Fibroblast of lung (primary cell): ENCODE results near the gene PRAMEF10. TPM values are rescaled to one million over a fixed set of nuclear protein-coding genes. Genes with fewer than 3 reads are reported as not detected.
"Not testable (repeated sequence)": the region's sequence is repeated elsewhere in the genome, so short reads cannot be mapped to it uniquely, and the experiment has no call there.

Experiments used
- DNase-seq, 2 donors: peaks; one replicate each; pipeline versions ENCODE4 v3.0.0 to v3.0.0-alpha.2; 2010; ENCODE audit warnings: low read depth in 2 of 2
- H2AFZ ChIP-seq: 2 replicates; pipeline ENCODE4 v1.5.1; 2012; ENCODE audit warnings: low read length, control low read depth, inconsistent platforms
- H3K27ac ChIP-seq: 2 replicates; pipeline ENCODE4 v1.5.1; 2011; ENCODE audit warnings: low read length, control low read depth; ENCODE audit not compliant: insufficient read depth
- H3K27me3 ChIP-seq: 2 replicates; pipeline ENCODE4 v1.5.1; 2011; ENCODE audit warnings: mild to moderate bottlenecking, low read length; ENCODE audit not compliant: control insufficient read depth, insufficient read depth
- H3K36me3 ChIP-seq: 2 replicates; pipeline ENCODE4 v1.5.1; 2011; ENCODE audit warnings: low read length; ENCODE audit not compliant: control insufficient read depth, insufficient read depth
- H3K4me1 ChIP-seq: 2 replicates; pipeline ENCODE4 v1.5.1; 2011; ENCODE audit warnings: low read length; ENCODE audit not compliant: control insufficient read depth, insufficient read depth; ENCODE audit errors: extremely low read depth
- H3K4me2 ChIP-seq: 2 replicates; pipeline ENCODE4 v1.5.1; 2011; ENCODE audit warnings: low read length, control low read depth; ENCODE audit not compliant: insufficient read depth; ENCODE audit errors: extremely low read depth
- H3K4me3 ChIP-seq, 4 experiments: fragments of 200-600 bp in 1 of 4; sonication (generic) in 1 of 4; replicated peaks in 1 of 4; 2 replicates each; pipeline ENCODE4 v1.5.1; 2011 to 2016; ENCODE audit warnings: low read length in 4 of 4, low read depth in 3 of 4, mild to moderate bottlenecking in 3 of 4, control low read depth in 2 of 4, inconsistent platforms in 1 of 4, mixed read lengths in 1 of 4; ENCODE audit not compliant: insufficient read depth in 1 of 4; ENCODE audit errors: control extremely low read depth in 1 of 4
- H3K79me2 ChIP-seq: 2 replicates; pipeline ENCODE4 v1.5.1; 2012; ENCODE audit warnings: mild to moderate bottlenecking, low read length, inconsistent platforms; ENCODE audit not compliant: control insufficient read depth, insufficient read depth
- H3K9ac ChIP-seq: 2 replicates; pipeline ENCODE4 v1.5.1; 2011; ENCODE audit warnings: mild to moderate bottlenecking, low read length, control low read depth; ENCODE audit not compliant: insufficient read depth
- H3K9me3 ChIP-seq: 2 replicates; pipeline ENCODE4 v1.5.1; 2012; ENCODE audit warnings: low read depth, low read length; ENCODE audit not compliant: control insufficient read depth, insufficient read depth
- H4K20me1 ChIP-seq: 2 replicates; pipeline ENCODE4 v1.5.1; 2011; ENCODE audit warnings: low read length; ENCODE audit not compliant: control insufficient read depth, insufficient read depth; ENCODE audit errors: extremely low read depth
- polyA minus RNA-seq: library from RNA; depleted of rRNA, polyadenylated mRNA; stranded (reverse); fragments of >200 nt; gene quantifications from 2 replicates; pipeline ENCODE4 v1.2.3, GENCODE V29; 2011; ENCODE audit warnings: low replicate concordance
- polyA plus RNA-seq, 2 donors: library from polyadenylated mRNA; depleted of rRNA in 1 of 2; stranded (reverse) in 1 of 2; unstranded in 1 of 2; fragments of >200 nt; gene quantifications; 2 replicates each; pipeline ENCODE4 v1.2.1, GENCODE V29; 2011 to 2012; ENCODE audit warnings: missing spikeins in 1 of 2
- total RNA-seq: library from RNA; depleted of rRNA; stranded (reverse); fragments of >200 nt; gene quantifications from 2 replicates; pipeline ENCODE4 v1.2.1, GENCODE V29; 2014

Gene PRAMEF10
- not detected in 2 replicates for total RNA-seq
- polyA plus RNA-seq = not detected in 2 replicates
- not detected in 2 replicates for polyA plus RNA-seq (2012)
- polyA minus RNA-seq = not detected in 2 replicates

- not testable (repeated sequence) for DNase-seq, H4K20me1 ChIP-seq, H3K27me3 ChIP-seq, H2AFZ ChIP-seq, H3K9me3 ChIP-seq, H3K4me2 ChIP-seq, H3K4me1 ChIP-seq, H3K4me3 ChIP-seq, H3K9ac ChIP-seq, H3K27ac ChIP-seq, H3K79me2 ChIP-seq, H3K36me3 ChIP-seq
Measured at GRCh38 chr1:12898170-12898569, at the start of gene PRAMEF10. TSS of gene PRAMEF10 (minus strand) at chr1:12898270. CDS start at chr1:12895847, 2,423 bp downstream.

GRCh38 chr1:12947480-12947879 lies 49.4 kb upstream of the PRAMEF10 start, which contains the start of gene PRAMEF6:
TSS of gene PRAMEF6 (minus strand) at chr1:12947580. CDS start at chr1:12942518, 5,062 bp downstream.
- not testable (repeated sequence) for H3K4me2 ChIP-seq, DNase-seq, H3K9ac ChIP-seq, H3K9me3 ChIP-seq, H3K4me1 ChIP-seq, H3K36me3 ChIP-seq, H3K27me3 ChIP-seq, H3K4me3 ChIP-seq, H2AFZ ChIP-seq, H3K79me2 ChIP-seq, H4K20me1 ChIP-seq, H3K27ac ChIP-seq

- H3K27ac ChIP-seq, H3K4me1 ChIP-seq, H2AFZ ChIP-seq, H3K4me3 ChIP-seq, H4K20me1 ChIP-seq, DNase-seq, H3K4me2 ChIP-seq, H3K9me3 ChIP-seq, H3K9ac ChIP-seq, H3K36me3 ChIP-seq, H3K79me2 ChIP-seq, H3K27me3 ChIP-seq: not testable (repeated sequence)
Measured at GRCh38 chr1:12924368-12924767, 26.3 kb upstream of the PRAMEF10 start.

DNA sequence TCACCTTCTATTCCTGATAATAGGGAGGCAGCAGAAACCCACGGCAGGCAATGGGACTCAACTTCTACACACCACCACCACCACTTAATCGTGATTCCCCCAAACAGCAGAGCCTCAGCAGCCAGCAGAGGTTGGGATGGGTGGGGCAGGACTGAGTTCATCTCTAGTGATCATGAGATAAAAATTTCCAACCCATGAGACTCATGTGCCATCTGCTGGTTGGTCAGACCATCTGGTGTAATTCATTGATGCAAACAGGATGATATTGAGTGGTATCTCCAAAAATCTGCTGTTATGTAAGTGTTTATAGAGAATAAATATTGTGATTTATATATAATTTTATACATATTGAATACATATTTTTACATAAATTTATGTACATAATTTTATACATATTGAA lies 23.7 kb upstream of the PRAMEF10 start:
- H4K20me1 ChIP-seq, H3K36me3 ChIP-seq, H3K9me3 ChIP-seq, H3K79me2 ChIP-seq, H3K4me1 ChIP-seq, H3K27me3 ChIP-seq, H3K27ac ChIP-seq, H2AFZ ChIP-seq, DNase-seq, H3K4me2 ChIP-seq, H3K9ac ChIP-seq, H3K4me3 ChIP-seq: not testable (repeated sequence)

GRCh38 chr1:12916310-12916709 lies 18.2 kb upstream of the PRAMEF10 start, which contains the start of gene PRAMEF7:
TSS of gene PRAMEF7 (plus strand) at chr1:12916610. CDS start at chr1:12917693, 1,083 bp downstream.
- H2AFZ ChIP-seq, H4K20me1 ChIP-seq, H3K36me3 ChIP-seq: not testable (repeated sequence)

DNA sequence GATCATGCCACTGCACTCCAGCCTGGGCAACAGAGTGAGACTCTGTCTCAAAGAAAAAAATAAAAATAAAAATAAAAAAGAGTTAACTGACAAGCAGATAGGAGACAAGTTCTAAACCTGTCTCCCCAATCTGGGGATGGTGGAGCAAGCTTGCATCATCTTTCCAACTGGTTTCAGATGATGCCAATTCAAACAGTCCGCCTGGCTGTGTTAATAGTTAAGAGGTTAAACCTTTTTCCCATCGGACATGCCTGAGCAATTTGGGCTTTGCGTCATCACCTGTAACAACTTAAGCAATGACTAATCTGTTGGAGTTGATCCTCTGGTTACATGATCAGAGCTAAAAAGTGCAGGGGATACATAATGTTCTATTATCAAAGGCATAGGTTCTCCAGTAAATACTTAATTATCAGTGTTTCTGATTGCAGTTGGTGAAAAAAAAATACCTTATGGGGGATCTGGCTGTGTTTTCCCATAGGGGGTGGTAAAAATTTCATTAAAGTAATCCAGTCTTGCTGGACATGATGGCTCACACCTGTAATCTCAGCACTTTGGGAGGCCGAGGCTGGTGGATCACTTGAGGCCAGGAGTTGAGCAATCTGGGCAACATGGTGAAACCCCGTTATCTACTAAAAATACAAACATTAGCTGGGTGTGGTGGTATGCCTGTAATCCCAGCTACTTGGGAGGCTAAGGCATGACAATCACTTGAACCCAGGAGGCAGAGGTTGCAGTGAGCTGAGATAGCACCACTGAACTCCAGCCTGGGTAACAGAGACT lies 5.9 kb upstream of the PRAMEF10 start:
- H3K36me3 ChIP-seq, H4K20me1 ChIP-seq, H3K4me1 ChIP-seq: not testable (repeated sequence)

More at GRCh38 chr1:12916310-12916709, 18.2 kb upstream of the PRAMEF10 start, which contains the start of gene PRAMEF7:
- not testable (repeated sequence) for H3K4me3 ChIP-seq, H3K9me3 ChIP-seq, H3K4me2 ChIP-seq, H3K9ac ChIP-seq, H3K27ac ChIP-seq, H3K27me3 ChIP-seq, H3K79me2 ChIP-seq, DNase-seq, H3K4me1 ChIP-seq

More for the DNA sequence above, 5.9 kb upstream of the PRAMEF10 start:
- not testable (repeated sequence) for DNase-seq, H3K27me3 ChIP-seq, H3K4me2 ChIP-seq, H3K79me2 ChIP-seq, H3K9me3 ChIP-seq, H3K27ac ChIP-seq, H3K4me3 ChIP-seq, H3K9ac ChIP-seq, H2AFZ ChIP-seq
